Bone marrow (tissue), 2 donors: ENCODE results near the gene KLF14.
"Not testable (repeated sequence)": the region's sequence is repeated elsewhere in the genome, so short reads cannot be mapped to it uniquely, and the experiment has no call there.

Experiments used
- DNase-seq, 2 donors: peaks; one replicate each; lab custom pipeline; 2025; lab: John Stamatoyannopoulos, UW

The KLF14 gene

DNA sequence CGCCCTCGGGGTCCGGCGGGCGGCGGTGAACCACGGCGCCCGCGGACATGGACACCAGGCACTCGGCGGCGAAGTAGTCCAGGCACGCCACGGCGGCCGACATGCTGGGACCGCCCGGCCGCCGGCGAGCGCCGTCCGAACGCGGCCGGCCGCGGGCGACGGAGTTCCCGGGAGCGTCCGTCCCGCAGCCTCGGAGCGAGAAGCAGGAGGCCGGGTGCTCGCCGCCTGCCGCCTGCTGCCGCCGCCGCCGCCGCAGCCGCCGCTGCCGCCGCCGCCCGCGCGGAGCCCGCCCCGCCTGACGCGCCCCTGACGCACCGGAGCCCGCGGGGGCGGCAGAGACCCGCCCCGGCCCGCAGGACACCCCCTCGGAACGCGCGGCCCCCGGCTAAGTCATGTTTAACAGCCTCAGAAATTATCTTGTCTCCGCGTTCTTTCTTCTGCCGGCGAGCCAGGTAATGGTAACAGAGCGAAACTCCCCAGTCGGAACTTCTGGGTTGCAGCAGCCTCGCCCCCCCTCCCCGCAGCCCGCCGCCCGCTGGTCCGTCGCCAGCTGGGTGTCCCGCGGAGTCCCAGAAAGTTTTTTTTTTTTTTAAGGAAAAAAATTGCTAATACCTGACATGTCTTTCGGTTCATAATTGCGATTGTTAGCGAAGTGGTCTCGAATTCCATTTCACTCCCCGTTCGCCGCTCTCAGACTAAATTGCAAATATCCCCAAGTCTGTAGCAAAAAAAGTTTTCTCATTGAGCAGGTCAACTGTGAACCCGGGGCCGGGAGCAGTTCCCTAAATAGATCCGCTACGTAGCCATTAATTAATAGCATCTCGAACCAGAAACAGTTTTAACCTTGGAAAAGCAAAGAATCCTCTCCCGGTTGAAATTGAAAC lies at the start of gene KLF14:
KLF14 (minus strand) TSS at position 277 of the 884 bp plus-strand sequence; CDS start at position 103, 174 bp downstream.
- DNase-seq: no peak

DNA sequence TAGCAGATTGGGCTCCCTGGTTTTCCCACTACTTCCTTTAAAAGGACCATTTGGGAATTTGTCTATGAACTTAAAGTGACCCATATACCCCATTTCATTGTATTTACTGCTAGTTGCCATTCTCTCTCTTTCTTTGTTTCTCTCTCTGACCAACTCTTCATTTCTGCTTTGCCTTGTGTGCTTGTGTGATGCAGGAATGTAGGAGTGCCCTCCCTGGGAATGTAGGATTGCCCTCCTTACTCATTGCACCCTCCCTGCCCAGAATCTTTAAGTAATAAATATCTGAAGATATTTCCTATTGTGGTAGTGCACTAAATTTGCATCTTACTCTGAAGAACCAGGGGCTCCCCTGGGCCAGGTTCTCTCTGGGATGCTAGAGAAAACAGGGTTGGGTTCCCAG lies 47.3 kb upstream of the KLF14 start:
- no peak for DNase-seq

DNA sequence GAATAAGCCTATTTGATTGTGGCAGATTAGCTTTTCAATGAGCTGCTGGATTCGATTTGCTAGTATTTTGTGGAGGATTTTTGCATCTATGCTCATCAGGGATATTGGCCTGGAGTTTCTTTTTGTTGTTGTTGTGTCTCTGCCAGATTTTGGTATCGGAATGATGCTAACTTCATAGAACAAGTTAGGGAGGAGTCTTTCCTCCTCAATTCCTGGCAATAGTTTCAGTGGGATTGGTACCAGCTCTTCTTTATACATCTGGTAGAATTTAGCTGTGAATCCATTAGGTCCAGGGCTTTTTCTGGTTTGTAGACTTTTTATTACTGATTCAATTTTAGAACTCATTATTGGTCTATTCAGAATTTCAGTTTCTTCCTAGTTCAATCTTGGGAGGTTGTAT lies 43.4 kb upstream of the KLF14 start:
- DNase-seq: no peak

DNA sequence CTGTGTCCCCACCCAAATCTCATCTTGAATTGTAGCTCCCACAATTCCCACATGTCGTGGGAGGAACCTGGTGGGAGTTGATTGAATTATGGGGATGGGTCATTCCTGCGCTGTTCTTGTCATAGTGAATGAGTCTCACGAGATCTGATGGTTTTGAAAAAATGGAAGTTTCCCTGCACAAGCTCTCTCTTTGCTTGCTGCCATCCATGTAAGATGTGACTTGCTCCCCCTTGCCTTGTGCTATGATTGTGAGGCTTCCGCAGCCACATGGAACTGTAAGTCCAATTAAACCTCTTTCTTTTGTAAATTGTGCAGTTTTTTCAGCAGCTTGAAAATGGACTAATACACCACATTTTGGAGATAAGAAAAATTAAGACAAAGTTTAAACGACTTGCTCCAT lies 38.4 kb upstream of the KLF14 start:
- DNase-seq: not testable (repeated sequence)

DNA sequence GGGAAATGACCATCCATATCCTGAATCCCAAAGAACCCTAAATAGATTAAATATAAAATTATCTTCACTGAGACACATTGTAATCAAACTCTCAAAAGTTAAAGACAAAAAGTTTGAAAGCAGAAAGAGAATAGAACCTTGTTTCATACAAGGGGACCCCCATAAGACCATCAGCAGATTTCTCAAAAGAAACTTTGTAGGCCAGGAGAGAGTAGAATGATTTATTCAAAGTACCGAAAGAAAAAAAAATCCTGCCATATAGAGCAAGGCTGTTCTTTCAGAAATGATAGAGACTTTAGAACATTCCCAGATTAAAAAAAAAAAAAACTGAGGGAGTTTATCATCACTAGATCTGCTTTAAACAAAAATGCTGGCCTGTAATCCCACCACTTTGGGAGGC lies 34.8 kb upstream of the KLF14 start:
- DNase-seq: no peak

DNA sequence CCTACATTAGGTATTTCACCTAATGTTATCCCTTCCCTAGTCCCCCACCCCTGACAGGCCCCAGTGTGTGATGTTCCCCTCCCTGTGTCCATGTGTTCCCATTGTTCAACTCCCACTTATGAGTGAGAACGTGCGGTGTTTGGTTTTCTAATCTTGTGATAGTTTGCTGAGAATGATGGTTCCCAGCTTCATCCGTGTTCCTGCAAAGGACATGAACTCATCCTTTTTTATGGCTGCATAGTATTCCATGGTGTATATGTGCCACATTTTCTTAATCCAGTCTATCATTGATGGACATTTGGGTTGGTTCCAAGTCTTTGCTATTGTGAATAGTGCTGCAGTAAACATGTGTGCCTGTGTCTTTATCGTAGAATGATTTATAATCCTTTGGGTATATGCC lies 30.6 kb upstream of the KLF14 start:
- DNase-seq: not testable (repeated sequence)

DNA sequence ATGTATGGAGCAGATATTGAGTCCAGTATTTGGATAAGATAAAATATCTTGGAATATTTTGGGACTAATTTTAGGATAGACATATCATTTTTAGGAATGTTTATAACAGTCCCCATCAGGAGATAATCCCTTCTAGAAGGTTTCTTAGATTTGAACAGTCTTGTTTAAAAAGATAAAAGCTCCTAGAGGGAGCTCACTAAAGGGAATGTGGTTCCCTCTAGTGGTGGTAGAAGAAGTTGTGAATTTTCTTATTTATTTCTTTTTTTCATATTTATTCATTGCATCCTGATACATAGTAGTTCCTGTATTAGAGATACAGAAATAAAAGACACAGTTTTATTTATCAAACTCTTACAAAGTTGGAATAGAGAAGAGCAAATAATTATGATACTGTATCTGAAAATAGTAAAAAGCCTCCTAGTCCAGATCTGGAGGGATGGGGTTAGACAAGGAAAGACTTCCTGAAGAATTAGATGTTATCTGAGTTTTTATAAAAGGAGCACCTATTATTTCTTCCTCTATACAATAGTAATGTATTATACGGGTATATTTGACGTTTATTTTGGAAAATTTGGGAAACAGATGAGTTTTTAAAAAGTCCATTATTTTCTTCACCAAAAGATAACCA lies 24.5 kb upstream of the KLF14 start:
- DNase-seq: peak in 1 of 2 donors; percentile 52

DNA sequence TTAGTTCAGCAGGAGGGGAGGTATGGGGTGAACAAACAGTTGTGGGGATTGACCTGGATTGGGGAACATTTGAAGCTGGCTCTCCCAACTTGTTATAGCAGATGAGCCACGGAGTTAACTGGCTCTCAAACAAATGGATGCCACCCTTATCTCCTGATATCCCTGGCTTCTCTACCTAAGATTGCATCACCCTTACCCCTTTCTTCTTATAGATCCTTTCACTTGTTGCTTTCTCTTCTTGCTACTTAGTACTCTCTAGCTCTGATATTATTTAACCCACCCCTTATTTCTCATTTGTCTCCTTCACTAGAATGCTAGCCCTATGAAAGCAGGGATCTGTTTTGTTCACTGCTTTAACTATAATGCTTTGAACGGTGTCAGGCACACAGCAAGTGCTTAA lies 22.3 kb upstream of the KLF14 start:
- no peak for DNase-seq

DNA sequence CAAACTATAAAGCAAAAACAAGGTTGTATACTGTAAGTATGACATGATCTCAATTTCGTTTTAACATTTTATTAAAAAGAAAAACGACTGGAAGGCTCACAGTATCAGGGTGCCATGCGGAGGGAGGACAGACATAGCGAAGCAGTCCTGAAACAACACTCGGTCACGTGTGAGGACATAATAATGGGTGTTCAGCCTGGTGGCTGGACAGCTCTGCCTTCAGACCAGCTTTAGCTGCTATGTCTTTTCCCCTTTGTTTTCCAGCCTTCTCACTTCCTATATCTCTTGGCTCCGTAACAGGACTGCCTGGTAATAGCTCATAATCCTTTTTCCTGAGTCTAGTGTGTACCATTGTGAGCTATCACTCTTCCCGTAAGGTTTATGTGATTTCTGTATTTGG lies 18.4 kb upstream of the KLF14 start:
- DNase-seq: no peak

DNA sequence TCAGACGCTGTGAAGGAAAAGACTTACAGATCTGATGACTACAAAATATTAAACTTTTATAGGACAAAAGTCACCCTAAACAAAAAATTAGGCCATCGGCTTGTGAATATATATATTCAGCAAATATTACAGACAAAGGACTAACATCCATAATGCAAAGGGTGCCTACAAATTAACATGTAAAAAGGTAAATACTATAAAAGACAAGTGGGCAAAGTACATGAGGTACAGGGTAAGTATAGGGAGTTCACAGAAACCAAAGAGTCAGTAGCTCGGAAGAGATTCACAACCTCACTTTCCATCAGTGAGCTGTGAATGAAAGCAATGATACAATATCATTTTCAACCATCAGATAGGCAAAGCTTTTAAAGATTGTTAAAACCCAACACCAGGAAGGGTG lies 16.7 kb upstream of the KLF14 start:
- no peak for DNase-seq

DNA sequence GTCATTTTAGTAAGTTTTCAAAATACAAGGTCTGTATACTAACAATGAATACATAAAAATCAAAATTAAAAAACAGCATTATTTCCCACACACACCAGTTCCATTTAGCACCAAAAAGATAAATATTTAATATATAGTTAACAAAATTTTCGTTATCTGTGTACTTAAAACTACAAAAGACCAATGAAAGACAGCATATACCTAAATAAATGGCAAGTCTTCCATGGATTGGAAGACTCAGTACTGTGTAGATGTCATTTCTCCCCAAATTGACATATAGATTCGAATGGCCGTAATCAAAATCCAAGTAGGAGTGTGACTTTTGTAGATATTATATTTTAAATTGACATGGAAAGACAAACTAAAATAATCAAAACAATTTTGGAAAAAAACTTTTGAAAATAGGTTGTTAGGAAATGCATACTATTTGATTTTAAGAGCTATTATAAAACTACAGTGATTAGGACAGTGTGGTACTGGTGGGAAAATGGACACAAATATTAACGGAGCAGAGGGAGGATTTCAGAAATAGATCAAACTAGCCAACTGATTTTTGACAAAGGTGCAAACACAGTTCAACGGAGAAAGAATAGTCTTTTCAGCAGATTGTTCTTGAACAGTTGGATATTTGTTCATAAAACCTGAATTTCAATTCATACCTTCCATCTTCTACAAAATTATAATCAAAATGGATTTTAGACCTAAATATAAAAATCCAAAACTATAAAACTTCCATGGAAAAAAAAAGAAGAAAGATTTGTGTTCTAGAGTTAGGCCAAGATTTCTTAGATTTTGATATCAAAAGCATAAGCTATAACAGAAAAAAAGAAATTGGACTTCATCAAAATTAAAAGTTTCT lies 14.8 kb upstream of the KLF14 start:
- no peak for DNase-seq

DNA sequence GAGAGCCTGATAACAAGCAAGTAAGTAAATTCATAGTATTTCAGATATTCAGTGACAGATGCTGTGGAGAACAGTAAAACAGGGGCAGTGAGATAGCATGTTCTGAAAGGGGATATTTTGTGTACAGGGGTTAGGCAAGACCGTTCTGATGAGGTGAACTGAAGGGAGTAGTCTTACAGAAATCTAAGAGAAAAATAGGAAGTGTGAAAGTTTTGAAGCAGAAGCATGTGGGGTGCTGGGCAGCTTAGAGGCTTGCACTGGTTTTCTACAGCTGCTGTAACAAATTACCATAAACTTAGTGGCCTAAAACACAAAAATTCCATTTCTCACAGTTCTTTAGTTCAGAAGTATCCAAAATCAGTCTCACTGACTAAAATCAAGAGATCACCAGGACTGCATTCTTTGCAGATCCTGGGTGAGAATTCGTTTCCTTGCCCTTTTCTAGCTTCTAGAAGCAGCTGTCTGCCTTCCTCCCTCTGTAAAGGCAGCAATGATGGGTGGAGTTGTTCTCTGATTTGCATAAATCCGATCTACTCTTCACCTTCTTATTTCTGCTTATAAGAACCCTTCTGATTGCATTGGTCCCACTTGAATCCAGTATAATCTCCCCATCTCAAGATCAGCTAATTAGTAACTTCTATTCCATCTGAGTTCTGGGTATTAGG lies 7.5 kb upstream of the KLF14 start:
- DNase-seq: no peak

DNA sequence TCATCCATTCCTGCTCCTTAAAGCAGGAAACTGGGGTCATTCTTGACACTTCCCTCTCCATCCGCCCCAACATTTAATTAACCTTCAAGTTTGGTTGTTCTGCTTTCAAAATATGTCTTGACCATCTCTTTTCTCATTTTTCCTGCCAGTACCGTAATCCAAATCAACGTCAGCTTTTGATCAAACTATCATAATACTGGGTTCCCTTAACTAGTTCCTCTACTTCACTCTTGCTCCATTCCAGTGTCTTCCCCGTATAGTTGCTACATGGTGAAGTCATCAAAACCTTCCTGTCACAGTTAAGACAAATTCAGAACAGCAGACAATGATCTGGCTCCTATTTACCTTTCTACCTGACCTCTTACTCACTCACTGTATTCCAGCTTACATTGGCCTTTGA lies 6.6 kb upstream of the KLF14 start:
- DNase-seq: no peak

DNA sequence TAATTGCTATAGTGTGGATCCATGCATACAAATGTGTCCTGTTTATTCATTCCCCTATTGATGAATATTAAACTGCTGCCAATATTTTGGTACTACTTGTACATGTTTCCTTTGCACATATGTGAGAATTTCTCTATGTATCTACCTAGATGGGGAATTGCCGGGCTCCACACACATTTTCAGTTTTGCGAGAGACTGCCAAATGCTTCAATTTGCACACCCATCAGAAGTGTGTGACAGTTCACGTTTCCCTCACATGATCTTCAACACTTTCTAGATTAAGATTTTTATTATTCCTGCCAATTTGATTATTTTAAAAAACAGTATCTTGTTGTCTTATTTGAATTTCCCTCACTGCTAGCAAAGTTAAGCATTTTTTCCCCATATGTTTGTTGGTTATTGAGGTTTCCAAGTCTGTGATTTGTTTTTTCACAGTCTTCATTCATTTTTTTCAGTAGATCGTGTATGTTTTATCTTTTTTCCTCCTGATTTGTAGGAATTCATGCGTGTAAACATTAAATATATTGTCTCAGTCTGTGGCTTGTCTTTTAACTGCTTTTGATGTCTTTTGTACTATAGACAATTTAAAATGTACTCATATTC lies 2.4 kb upstream of the KLF14 start:
- no peak for DNase-seq

DNA sequence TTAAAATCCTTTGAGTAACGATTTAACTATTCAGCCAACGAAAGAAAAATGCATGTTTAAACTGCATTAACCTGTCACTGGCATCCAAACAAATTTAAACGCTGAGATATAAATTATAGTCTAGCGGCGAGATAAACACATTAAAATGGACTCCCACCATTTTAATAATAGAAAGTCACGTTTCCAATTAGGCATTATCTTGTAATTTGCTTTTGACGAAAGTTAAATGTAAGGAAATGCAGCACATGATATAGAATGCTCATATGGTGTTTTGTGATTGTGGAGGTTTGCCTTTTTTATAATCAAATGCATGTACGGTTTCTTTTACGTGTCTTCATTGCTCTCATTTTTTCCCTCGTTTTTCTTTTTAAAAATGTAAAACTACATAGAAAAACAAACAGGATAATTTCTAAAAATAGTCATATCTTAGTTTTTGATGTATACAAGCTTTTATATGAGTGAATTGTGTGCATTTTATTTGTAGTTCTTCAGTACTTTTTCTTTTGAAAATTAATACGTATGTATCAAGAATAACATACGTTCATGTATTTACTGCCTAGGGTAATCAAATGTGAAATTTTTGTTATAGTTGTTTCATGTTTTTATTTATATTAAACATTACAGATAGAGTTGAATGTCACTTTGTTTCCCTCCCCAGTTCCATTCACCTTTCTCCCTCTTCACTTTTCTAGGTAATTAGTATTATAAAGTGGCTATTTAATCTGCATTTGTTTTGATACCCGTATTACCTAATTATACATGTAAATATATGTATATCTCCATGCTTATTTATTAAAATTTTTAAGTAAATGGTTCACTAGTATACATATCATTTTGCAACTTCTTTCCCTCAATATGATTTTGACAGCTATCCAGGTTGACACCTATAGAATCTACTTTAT lies 1.1 kb upstream of the KLF14 start:
- DNase-seq: no peak

DNA sequence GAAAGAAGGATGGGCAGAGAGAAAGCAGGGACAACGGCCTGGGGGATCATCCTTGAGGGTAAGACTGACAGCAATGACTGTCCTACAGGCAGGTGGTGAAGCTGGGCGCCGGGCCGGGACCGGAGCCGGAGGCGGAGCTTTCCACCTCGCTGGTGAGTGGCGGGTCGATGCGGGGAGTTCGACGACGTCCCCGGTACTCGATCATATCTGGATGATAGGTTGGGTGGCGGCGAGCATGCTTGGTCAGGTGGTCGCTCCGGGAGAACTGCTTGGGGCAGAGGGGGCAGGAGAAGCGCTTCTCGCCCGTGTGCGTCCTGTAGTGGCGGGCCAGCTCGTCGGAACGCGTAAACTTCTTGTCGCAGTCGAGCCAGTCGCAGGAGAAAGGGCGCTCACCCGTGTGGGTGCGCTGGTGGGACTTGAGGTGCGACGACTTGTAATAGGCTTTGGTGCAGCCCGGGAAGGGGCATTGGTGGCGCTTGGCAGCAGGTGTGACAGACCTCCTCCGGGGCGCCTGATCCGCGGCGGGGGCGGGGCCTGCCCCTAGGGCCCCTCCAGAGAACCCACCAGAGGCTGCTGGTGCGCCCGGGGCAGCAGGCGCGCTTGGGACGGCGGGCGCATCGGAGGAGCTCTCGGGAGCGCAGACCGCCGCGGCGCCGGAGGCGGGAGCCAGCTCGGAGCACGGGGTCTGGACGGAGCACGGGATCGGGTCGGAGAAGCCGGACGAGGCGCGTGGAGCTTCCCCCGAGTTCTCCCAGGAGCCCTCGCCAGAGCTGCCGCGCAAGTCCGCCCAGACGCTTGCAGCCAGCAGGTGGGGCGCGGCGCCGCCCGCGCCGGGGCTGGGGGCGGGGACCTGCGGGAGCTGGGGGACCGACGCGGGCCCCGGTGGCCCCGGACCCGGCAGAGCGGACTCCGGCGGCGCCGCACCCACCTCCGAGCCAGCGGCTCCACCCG lies 752 bp downstream of the KLF14 start:
- DNase-seq: no peak

DNA sequence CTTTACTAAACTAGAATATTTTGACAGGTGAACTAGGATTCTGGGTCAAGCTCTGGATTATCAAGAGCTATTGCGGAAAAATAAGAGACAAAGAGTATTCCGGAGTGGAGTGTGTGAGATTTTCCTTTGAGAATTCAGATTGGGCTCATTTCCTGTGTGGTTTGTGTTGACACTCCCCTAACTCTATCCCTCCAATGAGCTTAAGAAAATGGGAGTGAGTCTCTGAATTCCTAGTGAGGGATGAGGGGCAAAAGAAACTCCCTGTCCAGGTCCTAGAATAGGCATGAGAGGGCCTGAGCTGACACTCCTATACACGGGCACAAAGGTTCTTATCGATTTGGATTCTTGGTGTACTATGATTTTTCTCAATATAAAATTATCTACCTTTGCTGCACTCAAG lies 10.2 kb downstream of the KLF14 start:
- DNase-seq: no peak

DNA sequence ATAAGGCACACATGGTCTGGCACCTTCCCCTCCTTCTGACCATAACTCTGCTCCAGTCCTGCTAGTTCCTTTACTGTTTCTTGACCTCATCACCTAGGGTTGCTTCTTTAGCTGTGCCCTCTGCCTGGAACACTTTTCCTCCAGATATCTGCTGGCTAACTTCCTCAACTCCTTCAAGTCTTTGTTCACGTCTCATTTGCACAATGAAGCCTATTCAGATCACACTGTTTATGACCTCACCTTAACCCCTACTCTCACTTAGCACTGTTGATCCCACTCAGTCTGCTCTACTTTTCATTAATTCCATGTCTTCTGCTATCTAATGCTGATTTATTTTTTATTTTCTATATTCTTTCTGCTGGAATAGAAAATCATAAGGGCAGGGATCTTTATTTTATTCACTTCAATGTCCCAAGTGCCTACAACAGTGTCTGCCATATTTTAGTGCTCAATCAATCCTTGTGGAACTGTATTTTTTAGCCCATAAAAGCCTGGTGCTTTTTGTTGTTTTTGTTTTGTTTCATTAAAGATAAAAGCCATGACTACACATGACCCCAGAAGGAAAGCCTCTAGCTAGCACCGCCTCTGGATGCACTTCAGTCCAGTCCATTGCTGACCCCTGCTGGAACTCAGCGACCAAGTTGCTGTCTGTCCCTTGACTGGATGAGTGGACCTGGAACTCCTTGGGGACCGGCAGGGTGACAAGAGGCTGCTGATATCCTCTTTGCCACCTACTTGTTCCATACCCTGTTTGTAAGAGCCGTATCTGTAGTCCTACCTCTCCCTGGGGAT lies 12.3 kb downstream of the KLF14 start:
- DNase-seq: no peak

DNA sequence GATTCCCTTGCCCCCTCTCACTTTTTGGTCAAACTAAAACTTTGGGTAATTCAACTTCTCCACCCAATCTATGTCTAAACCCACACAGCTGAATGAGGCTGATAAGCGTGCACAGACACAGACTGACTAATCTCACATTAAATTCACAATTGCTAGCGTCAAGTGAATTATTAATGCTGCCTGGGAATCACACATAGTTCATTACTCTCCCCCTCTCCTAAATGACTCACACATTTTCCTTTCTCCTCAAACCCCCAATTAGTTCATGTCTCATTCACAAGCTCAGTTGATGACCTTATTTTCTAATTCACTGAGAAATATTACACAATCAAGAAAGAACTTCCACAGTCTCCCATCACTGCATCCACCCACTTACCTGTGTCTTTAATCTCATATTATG lies 14.5 kb downstream of the KLF14 start:
- no peak for DNase-seq
